Upper lobe of left lung (tissue), 6 donors: ENCODE measurements around the gene GABRA1. TPM values are rescaled to one million over a fixed set of nuclear protein-coding genes. Genes with fewer than 3 reads are reported as not detected.

Source experiments
- ATAC-seq, 2 donors: fragments of 200-7000 bp; cut with Tn5 transposase; one replicate each; pipeline ENCODE4 v1.9.1; 2022; ENCODE audit warnings: mild to moderate bottlenecking in 2 of 2, moderate library complexity in 2 of 2; ENCODE audit not compliant: low FRiP score in 2 of 2
- DNase-seq, 2 donors: peaks; one replicate each; pipeline ENCODE4 v3.0.0-alpha.2; 2019 to 2020
- H3K27ac ChIP-seq, 4 donors: fragments of 200-600 bp; sonication (generic); one replicate each; pipeline ENCODE4 v1.5.1; 2016 to 2019
- H3K27me3 ChIP-seq, 4 donors: fragments of 200-600 bp; sonication (generic); one replicate each; pipeline ENCODE4 v1.5.1; 2017 to 2019
- H3K36me3 ChIP-seq, 4 donors: fragments of 200-600 bp; sonication (generic); one replicate each; pipeline ENCODE4 v1.5.1; 2016 to 2019
- H3K4me1 ChIP-seq, 4 donors: fragments of 200-600 bp; sonication (generic); one replicate each; pipeline ENCODE4 v1.5.1; 2018 to 2019
- H3K4me3 ChIP-seq, 4 donors: fragments of 200-600 bp; sonication (generic); one replicate each; pipeline ENCODE4 v1.5.1; 2017 to 2019; ENCODE audit warnings: mild to moderate bottlenecking in 2 of 4, moderate library complexity in 1 of 4
- H3K9me3 ChIP-seq, 4 donors: fragments of 200-600 bp; sonication (generic); one replicate each; pipeline ENCODE4 v1.5.1; 2018 to 2019
- CTCF ChIP-seq, 6 experiments: fragments of 450-650 bp in 4 of 6; fragments of 200-600 bp in 2 of 6; sonication (generic) in 2 of 6; IDR thresholded peaks; one replicate each; pipeline ENCODE4 v1.5.1; 2016 to 2019; ENCODE audit warnings: antibody characterized with exemption in 6 of 6
- EP300 ChIP-seq, 4 donors: sonication (generic); formaldehyde crosslinking; IDR thresholded peaks; one replicate each; pipeline ENCODE4 v1.5.1; 2017; ENCODE audit warnings: antibody characterized with exemption in 4 of 4, control low read depth in 2 of 4
- POLR2A ChIP-seq, 4 donors: fragments of 450-650 bp; IDR thresholded peaks; one replicate each; pipeline ENCODE4 v1.5.1; 2016 to 2017; ENCODE audit warnings: antibody characterized with exemption in 4 of 4, mild to moderate bottlenecking in 2 of 4
- POLR2AphosphoS5 ChIP-seq, 2 donors: sonication (generic); formaldehyde crosslinking; IDR thresholded peaks; one replicate each; pipeline ENCODE4 v1.5.1; 2017; ENCODE audit warnings: antibody characterized with exemption in 2 of 2
- WGBS, 2 donors: methylation state at CpG; one replicate each; pipeline ENCODE4 v1.1.5; 2017 to 2018; 5-methylcytosine and 5-hydroxymethylcytosine counted together
- total RNA-seq, 6 donors: library from RNA; depleted of rRNA in 4 of 6; stranded (reverse); fragments of >200 nt in 4 of 6; gene quantifications; one replicate each; pipeline versions ENCODE4 v1.1.0 to v1.2.1, GENCODE V29; 2016 to 2021
- donor health status: DM: no; HTN: no; CAD: no; lungs with moderate emphysema.
- donor health status: DM: no; HTN: yes; CAD: no; lungs with severe emphysema.

GABRA1 gene
- not detected for total RNA-seq

GRCh38 chr5:161847941-161848391 lies at the start of gene GABRA1:
Gene GABRA1 (plus strand): TSS chr5:161848120. CDS start chr5:161850811, 2,691 bp downstream.
- peak in 1 of 2 donors; percentile 41 for DNase-seq
- TF ChIP-seq POLR2AphosphoS5 (IDR thresholded peaks at IDR 0.05) (no peak), POLR2A (IDR thresholded peaks at IDR 0.05) (no peak), CTCF (IDR thresholded peaks at IDR 0.05) (no peak), EP300 (IDR thresholded peaks at IDR 0.05) (no peak)
- ATAC-seq = peak in 1 of 2 donors; percentile 28
- H3K27me3 ChIP-seq = peaks cover 0 to 4% (median 0%) of the 10 kb centered on the region in 4 donors
- 1 to 6% methylated on average over 6 to 12 of the region's 16 CpGs for WGBS, 2 donors
- peaks cover 0 to 3% (median 0%) of the 10 kb centered on the region in 4 donors for H3K4me1 ChIP-seq
- H3K4me3 ChIP-seq = peak within 1 kb of the TSS in 1 of 4 donors; percentile 2
- no peak within 1 kb of the TSS for H3K27ac ChIP-seq
- H3K36me3 ChIP-seq = no peaks in the 10 kb centered on the region
- H3K9me3 ChIP-seq = no peaks in the 10 kb centered on the region

- no peak for DNase-seq
- Histone ChIP-seq H3K4me3 (no peak overlapping the region), H3K4me1 (no peaks in the 10 kb centered on the region), H3K27me3 (no peaks in the 10 kb centered on the region), H3K9me3 (no peaks in the 10 kb centered on the region), H3K36me3 (no peaks in the 10 kb centered on the region), H3K27ac (no peak overlapping the region)
- no peak for ATAC-seq
- TF ChIP-seq POLR2A (IDR thresholded peaks at IDR 0.05) (no peak), CTCF (IDR thresholded peaks at IDR 0.05) (no peak), POLR2AphosphoS5 (IDR thresholded peaks at IDR 0.05) (no peak)
- 61 to 73% methylated on average over 3 of the region's 3 CpGs for WGBS, 2 donors
Measured at GRCh38 chr5:161799316-161799715, 48.6 kb upstream of the GABRA1 start.

DNA sequence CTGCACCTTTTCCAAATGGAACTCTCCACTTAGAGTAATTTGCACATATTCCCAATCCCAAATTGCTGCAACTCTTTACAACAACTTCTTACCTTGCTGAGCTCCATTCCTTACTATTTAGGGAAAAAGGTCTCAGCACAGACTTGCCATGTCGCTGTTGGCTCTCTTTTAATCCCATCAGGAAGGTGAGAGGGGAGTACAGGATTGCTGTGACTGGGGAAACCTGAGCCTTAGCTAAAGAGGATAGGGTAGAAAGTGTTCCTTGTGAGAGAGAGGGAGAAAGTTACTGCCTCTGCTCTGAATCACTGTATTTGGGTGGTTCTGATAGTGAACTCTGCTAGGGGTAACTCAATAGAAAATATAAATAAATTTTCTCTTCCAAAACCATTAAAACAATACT lies 43.7 kb upstream of the GABRA1 start:
- H3K36me3 ChIP-seq = no peaks in the 10 kb centered on the region
- TF ChIP-seq EP300 (IDR thresholded peaks at IDR 0.05) (no peak), POLR2A (IDR thresholded peaks at IDR 0.05) (no peak), CTCF (IDR thresholded peaks at IDR 0.05) (no peak), POLR2AphosphoS5 (IDR thresholded peaks at IDR 0.05) (no peak)
- DNase-seq (no peak), ATAC-seq (no peak)
- H3K4me3 ChIP-seq = no peak overlapping the region
- H3K27me3 ChIP-seq = no peaks in the 10 kb centered on the region
- no peaks in the 10 kb centered on the region for H3K4me1 ChIP-seq
- WGBS, 2 donors = 10 to 14% methylated on average over 1 of the region's 1 CpG
- no peak overlapping the region for H3K27ac ChIP-seq
- H3K9me3 ChIP-seq = no peaks in the 10 kb centered on the region

DNA sequence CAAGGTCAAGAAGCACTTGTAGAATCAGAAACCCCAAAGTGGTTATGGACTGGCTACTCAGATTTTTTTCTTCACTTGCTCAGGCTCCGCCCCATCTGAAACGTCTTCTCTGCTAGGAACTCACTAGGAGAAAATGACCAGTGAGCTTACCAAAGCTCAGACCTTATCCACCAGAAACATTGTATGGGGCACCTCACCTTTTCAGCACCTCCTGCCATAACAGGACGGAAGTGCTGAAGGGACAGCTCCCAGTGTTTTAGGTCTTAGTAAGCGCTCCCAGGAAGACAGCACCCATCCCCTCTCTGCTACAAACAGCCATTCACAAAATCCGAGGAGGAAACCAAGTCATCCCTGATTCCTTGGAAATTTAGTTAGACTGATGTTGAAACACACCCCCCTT lies 1.2 kb upstream of the GABRA1 start:
- Histone ChIP-seq H3K27me3 (peaks cover 0 to 4% (median 0%) of the 10 kb centered on the region in 4 donors), H3K9me3 (no peaks in the 10 kb centered on the region), H3K4me1 (peaks cover 0 to 3% (median 0%) of the 10 kb centered on the region in 4 donors), H3K4me3 (no peak overlapping the region), H3K36me3 (no peaks in the 10 kb centered on the region), H3K27ac (no peak overlapping the region)
- ATAC-seq = no peak
- TF ChIP-seq EP300 (IDR thresholded peaks at IDR 0.05) (no peak), POLR2AphosphoS5 (IDR thresholded peaks at IDR 0.05) (no peak), CTCF (IDR thresholded peaks at IDR 0.05) (no peak), POLR2A (IDR thresholded peaks at IDR 0.05) (no peak)
- no peak for DNase-seq
- 9 to 10% methylated on average over 5 of the region's 5 CpGs for WGBS, 2 donors

DNA sequence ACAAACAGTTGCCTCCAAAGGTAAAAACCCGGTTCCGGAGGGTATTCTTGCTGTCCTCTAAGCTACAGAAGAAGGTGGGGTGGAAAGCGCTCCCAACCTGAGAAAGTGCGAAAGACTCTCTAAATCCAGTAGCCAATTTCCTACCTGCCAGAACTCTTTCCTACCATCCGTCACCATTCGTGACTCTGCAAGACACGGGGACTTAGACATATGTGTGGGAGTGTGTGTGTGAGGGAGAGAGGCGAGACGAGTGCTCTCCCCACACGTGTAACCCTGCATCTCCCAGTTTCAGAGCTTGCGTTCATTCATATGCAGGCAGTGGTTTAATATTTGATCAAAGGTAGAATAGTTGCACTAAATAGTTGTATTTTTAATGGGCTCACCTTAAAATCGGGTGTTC lies 473 bp upstream of the GABRA1 start:
- DNase-seq (no peak), ATAC-seq (no peak)
- Histone ChIP-seq H3K27me3 (peaks cover 0 to 4% (median 0%) of the 10 kb centered on the region in 4 donors), H3K27ac (no peak overlapping the region), H3K36me3 (no peaks in the 10 kb centered on the region), H3K4me3 (no peak overlapping the region), H3K9me3 (no peaks in the 10 kb centered on the region), H3K4me1 (peaks cover 0 to 3% (median 0%) of the 10 kb centered on the region in 4 donors)
- 5 to 7% methylated on average over 12 of the region's 12 CpGs for WGBS, 2 donors
- TF ChIP-seq CTCF (IDR thresholded peaks at IDR 0.05) (no peak), EP300 (IDR thresholded peaks at IDR 0.05) (no peak), POLR2A (IDR thresholded peaks at IDR 0.05) (no peak), POLR2AphosphoS5 (IDR thresholded peaks at IDR 0.05) (no peak)
